ENCODE results near the gene SNF8. TPM values are rescaled to one million over a fixed set of nuclear protein-coding genes. Genes with fewer than 3 reads are reported as not detected.

Gene SNF8
- total RNA-seq, 2 donors from 2014 or later, result 98.7 to 139 TPM

- Histone ChIP-seq H3K4me1 (peaks cover 4% of the 10 kb centered on the region), H3K27ac (peak overlapping the region; percentile 58), H3K4me3 (no peak overlapping the region), H3K36me3 (no peaks in the 10 kb centered on the region), H3K9me3 (no peaks in the 10 kb centered on the region), H3K9ac (ENCODE audit: low read depth in 2 of 2, low read length in 2 of 2) (no peak overlapping the region), H3K27me3 (no peaks in the 10 kb centered on the region)
- DNase-seq, result no peak
- intact Hi-C loops (cut with DNase I), result no loop called here
- TF ChIP-seq CTCF (IDR thresholded peaks at IDR 0.05), result no peak
These were observed 29.0 kb downstream of the SNF8 start for GRCh38 chr17:48915459-48916282.

- H3K4me3 ChIP-seq, result no peak overlapping the region
- no peaks in the 10 kb centered on the region for H3K9me3 ChIP-seq
- H3K27me3 ChIP-seq, result no peaks in the 10 kb centered on the region
- DNase-seq, result no peak
- no peak for TF ChIP-seq CTCF (IDR thresholded peaks at IDR 0.05)
- H3K4me1 ChIP-seq, result peaks cover 15% of the 10 kb centered on the region
- H3K27ac ChIP-seq, result no peak overlapping the region
- intact Hi-C loops (cut with DNase I), result no loop called here
- no peaks in the 10 kb centered on the region for H3K36me3 ChIP-seq
- no peak overlapping the region for H3K9ac ChIP-seq (ENCODE audit: low read depth in 2 of 2, low read length in 2 of 2)
These were observed 32.2 kb downstream of the SNF8 start for GRCh38 chr17:48912476-48912875.

- no peak overlapping the region for H3K4me3 ChIP-seq
- H3K27me3 ChIP-seq, result no peaks in the 10 kb centered on the region
- no peak for DNase-seq
- H3K27ac ChIP-seq, result no peak overlapping the region
- intact Hi-C loops (cut with DNase I), result no loop called here
- H3K36me3 ChIP-seq, result no peaks in the 10 kb centered on the region
- no peak for TF ChIP-seq CTCF (IDR thresholded peaks at IDR 0.05)
- H3K9ac ChIP-seq (ENCODE audit: low read depth in 2 of 2, low read length in 2 of 2), result no peak overlapping the region
- peaks cover 11% of the 10 kb centered on the region for H3K4me1 ChIP-seq
- no peaks in the 10 kb centered on the region for H3K9me3 ChIP-seq
These were observed 34.3 kb downstream of the SNF8 start for GRCh38 chr17:48910370-48910769.

- no peak for DNase-seq
- Histone ChIP-seq H3K9ac (ENCODE audit: low read depth in 2 of 2, low read length in 2 of 2) (peak overlapping the region; percentile 16 to 65), H3K27ac (no peak overlapping the region), H3K9me3 (no peaks in the 10 kb centered on the region), H3K27me3 (no peaks in the 10 kb centered on the region), H3K4me3 (peak overlapping the region; percentile 76), H3K36me3 (no peaks in the 10 kb centered on the region), H3K4me1 (peaks cover 10% of the 10 kb centered on the region)
- no peak for TF ChIP-seq CTCF (IDR thresholded peaks at IDR 0.05)
- intact Hi-C loops (cut with DNase I), result no loop called here
These were observed 34.9 kb downstream of the SNF8 start for GRCh38 chr17:48909783-48910182.

GRCh38 chr17:48908853-48909394 lies 35.7 kb downstream of the SNF8 start:
- intact Hi-C loops (cut with DNase I), result no loop called here

More at GRCh38 chr17:48908853-48909394, 35.7 kb downstream of the SNF8 start:
- no peak for TF ChIP-seq CTCF (IDR thresholded peaks at IDR 0.05)
- Histone ChIP-seq H3K9ac (ENCODE audit: low read depth in 2 of 2, low read length in 2 of 2) (peak overlapping the region; percentile 65 to 81), H3K4me3 (peak overlapping the region; percentile 76), H3K27me3 (no peaks in the 10 kb centered on the region), H3K36me3 (no peaks in the 10 kb centered on the region), H3K4me1 (peaks cover 10% of the 10 kb centered on the region), H3K9me3 (no peaks in the 10 kb centered on the region), H3K27ac (peak overlapping the region; percentile 89)
- peak; percentile 88 for DNase-seq

Measured in colonic mucosa (tissue), 4 donors.